Measurements from ENCODE around the gene MET. TPM values are rescaled to one million over a fixed set of nuclear protein-coding genes. Genes with fewer than 3 reads are reported as not detected.

The MET gene
- total RNA-seq, 1 donor from 2014 or later, result 0.56 TPM

DNA sequence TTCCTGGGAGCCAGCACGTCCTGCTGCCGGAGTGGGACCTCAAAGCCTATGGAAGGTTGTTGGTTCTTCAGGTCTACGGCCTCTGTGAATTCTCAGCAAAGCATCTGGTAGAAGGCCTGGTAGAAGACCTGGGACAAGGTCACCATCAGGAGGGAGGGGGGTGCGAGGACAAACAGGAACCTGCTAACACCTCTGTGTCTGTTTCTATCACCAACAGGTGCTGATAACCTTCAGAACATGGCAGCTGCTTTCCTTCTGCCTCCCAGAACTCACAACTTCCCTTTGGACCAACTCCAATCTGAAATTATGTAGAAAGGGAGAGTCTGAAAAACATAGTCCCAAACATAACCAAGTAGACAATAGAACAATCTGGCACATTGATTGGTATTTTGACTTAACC lies 8.3 kb upstream of the MET start:
- no peak overlapping the region for H3K4me3 Mint-ChIP-seq (ENCODE audit: unreplicated experiment)
- H3K27ac Mint-ChIP-seq (ENCODE audit: unreplicated experiment), result no peak overlapping the region
- H3K4me1 Mint-ChIP-seq (ENCODE audit: low read depth, unreplicated experiment), result no peaks in the 10 kb centered on the region
- H3K36me3 Mint-ChIP-seq (ENCODE audit: unreplicated experiment), result no peaks in the 10 kb centered on the region
- TF ChIP-seq, protein P1, sequence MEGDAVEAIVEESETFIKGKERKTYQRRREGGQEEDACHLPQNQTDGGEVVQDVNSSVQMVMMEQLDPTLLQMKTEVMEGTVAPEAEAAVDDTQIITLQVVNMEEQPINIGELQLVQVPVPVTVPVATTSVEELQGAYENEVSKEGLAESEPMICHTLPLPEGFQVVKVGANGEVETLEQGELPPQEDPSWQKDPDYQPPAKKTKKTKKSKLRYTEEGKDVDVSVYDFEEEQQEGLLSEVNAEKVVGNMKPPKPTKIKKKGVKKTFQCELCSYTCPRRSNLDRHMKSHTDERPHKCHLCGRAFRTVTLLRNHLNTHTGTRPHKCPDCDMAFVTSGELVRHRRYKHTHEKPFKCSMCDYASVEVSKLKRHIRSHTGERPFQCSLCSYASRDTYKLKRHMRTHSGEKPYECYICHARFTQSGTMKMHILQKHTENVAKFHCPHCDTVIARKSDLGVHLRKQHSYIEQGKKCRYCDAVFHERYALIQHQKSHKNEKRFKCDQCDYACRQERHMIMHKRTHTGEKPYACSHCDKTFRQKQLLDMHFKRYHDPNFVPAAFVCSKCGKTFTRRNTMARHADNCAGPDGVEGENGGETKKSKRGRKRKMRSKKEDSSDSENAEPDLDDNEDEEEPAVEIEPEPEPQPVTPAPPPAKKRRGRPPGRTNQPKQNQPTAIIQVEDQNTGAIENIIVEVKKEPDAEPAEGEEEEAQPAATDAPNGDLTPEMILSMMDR (IDR thresholded peaks at IDR 0.05; ENCODE audit: partially characterized antibody, unreplicated experiment), result no peak
- H3K9me3 Mint-ChIP-seq (ENCODE audit: unreplicated experiment), result peaks cover 7% of the 10 kb centered on the region
- no peak for DNase-seq
- no peaks in the 10 kb centered on the region for H3K27me3 Mint-ChIP-seq (ENCODE audit: unreplicated experiment)

DNA sequence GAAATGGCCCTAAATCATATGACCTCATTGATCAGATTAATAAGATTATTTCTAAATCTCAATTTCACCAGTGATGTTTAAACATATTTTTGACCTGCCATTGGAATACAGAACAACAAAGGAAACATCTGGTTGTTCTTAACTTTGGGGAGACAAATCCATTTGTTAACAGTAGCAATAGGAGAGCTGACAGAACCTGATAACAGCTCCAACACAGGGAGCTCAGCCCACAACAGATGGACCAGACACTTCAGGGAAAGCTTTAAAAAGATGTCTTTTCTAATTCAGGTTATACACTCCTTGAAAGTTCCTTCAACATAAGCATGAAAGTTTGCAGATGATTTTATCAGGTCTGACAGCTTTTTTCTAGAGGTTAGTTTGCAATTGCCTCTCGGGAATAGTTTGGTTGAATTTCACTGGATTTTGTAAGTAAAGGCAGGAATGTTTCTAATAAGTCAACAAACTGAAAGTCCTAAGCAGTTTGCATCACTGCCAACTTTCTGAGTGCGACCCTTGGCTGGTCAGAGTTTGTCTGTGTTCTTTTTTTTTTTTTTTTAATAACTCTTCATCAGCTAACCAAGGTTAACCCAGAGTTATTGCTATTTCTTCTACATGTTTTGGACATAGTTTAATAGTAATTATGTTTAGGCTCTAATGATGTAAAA lies 6.5 kb upstream of the MET start:
- Mint-ChIP-seq H3K4me3 (ENCODE audit: unreplicated experiment) (no peak overlapping the region), H3K4me1 (ENCODE audit: low read depth, unreplicated experiment) (no peaks in the 10 kb centered on the region), H3K9me3 (ENCODE audit: unreplicated experiment) (peaks cover 1% of the 10 kb centered on the region), H3K36me3 (ENCODE audit: unreplicated experiment) (no peaks in the 10 kb centered on the region), H3K27me3 (ENCODE audit: unreplicated experiment) (no peaks in the 10 kb centered on the region), H3K27ac (ENCODE audit: unreplicated experiment) (no peak overlapping the region)
- no peak for DNase-seq
- TF ChIP-seq, protein P1 (IDR thresholded peaks at IDR 0.05; ENCODE audit: partially characterized antibody, unreplicated experiment), result no peak

DNA sequence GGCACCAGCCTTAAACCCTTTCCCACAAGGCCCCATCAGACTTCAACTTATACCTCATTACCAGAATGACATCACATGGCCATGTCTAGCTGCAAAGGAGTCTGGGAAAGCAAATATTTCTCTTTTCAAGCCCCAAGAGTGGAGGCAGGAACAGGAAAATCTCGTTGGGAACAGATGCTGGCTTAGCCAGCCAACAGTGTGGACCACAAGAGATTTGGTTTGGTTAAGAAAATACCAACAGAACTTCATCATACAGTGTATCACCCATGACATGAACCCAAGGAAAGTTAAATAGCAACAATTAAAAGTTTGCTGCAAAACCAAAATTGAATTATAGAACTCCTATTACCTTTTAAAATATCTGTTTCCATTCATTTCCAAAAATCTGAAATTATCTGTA lies 2.2 kb upstream of the MET start:
- H3K36me3 Mint-ChIP-seq (ENCODE audit: unreplicated experiment), result no peaks in the 10 kb centered on the region
- H3K27me3 Mint-ChIP-seq (ENCODE audit: unreplicated experiment), result peaks cover 7% of the 10 kb centered on the region
- TF ChIP-seq, protein P1 (IDR thresholded peaks at IDR 0.05; ENCODE audit: partially characterized antibody, unreplicated experiment), result no peak
- no peak for DNase-seq
- no peak overlapping the region for H3K4me3 Mint-ChIP-seq (ENCODE audit: unreplicated experiment)
- H3K4me1 Mint-ChIP-seq (ENCODE audit: low read depth, unreplicated experiment), result peaks cover 4% of the 10 kb centered on the region
- H3K27ac Mint-ChIP-seq (ENCODE audit: unreplicated experiment), result no peak overlapping the region
- H3K9me3 Mint-ChIP-seq (ENCODE audit: unreplicated experiment), result peaks cover 2% of the 10 kb centered on the region

DNA sequence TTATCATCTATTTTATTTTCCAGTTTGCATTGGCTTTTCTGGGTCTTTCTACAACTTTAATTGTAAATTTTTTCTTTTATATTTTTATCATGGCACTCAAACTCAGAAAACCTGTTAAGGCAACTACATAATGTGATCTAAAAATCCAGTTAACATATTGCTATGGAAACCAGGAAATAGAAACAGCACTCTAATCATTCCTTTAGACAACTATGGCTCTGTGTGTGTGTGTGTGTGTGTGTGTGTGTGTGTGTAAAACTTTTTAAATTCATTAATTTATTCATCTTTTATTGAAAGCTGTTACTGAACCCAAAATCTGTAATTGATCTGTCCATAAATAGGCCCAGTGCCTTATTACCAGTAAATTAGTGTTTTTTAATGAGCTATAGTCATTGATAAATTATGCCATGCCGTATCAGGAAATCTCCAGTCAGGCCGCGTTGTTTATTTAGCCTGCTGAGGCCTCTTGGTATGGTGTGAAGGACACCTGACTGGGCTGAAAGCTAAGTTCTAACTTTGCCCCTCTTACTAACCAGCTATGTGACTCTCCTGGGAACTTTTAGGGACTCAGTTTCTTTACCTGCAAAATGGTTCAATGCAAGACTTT lies 1.5 kb upstream of the MET start:
- DNase-seq, result no peak
- Mint-ChIP-seq H3K36me3 (ENCODE audit: unreplicated experiment) (no peaks in the 10 kb centered on the region), H3K4me3 (ENCODE audit: unreplicated experiment) (no peak overlapping the region), H3K9me3 (ENCODE audit: unreplicated experiment) (peaks cover 2% of the 10 kb centered on the region), H3K4me1 (ENCODE audit: low read depth, unreplicated experiment) (peaks cover 4% of the 10 kb centered on the region), H3K27me3 (ENCODE audit: unreplicated experiment) (peaks cover 7% of the 10 kb centered on the region), H3K27ac (ENCODE audit: unreplicated experiment) (no peak overlapping the region)
- TF ChIP-seq, protein P1 (IDR thresholded peaks at IDR 0.05; ENCODE audit: partially characterized antibody, unreplicated experiment), result no peak

DNA sequence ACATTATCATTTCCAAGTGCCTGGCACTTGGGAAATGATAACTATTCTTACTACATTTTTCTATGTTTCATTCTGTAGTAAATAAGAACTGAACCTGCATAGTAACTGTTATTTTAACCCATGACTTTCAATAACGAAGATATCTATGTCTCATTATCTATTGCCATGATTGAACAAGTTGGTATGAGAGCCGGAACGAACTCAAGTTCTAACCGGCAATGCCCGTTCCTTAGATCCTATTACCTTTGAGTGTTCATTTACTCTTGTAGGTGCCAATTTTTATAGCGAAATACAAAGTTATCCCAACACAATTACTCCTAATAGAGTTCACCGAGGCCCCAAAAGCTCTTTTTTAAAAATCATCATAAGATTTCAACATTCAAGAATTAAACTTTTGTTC lies 885 bp upstream of the MET start:
- DNase-seq, result no peak
- Mint-ChIP-seq H3K27ac (ENCODE audit: unreplicated experiment) (no peak overlapping the region), H3K4me1 (ENCODE audit: low read depth, unreplicated experiment) (peaks cover 4% of the 10 kb centered on the region), H3K9me3 (ENCODE audit: unreplicated experiment) (peaks cover 2% of the 10 kb centered on the region), H3K4me3 (ENCODE audit: unreplicated experiment) (peak overlapping the region; percentile 82), H3K36me3 (ENCODE audit: unreplicated experiment) (no peaks in the 10 kb centered on the region), H3K27me3 (ENCODE audit: unreplicated experiment) (peaks cover 7% of the 10 kb centered on the region)
- TF ChIP-seq, protein P1 (IDR thresholded peaks at IDR 0.05; ENCODE audit: partially characterized antibody, unreplicated experiment), result no peak

Data from glutamatergic neuron (in vitro differentiated cells).